Brain pericyte (primary cell): Measurements from ENCODE around the gene GPR155.
"Not testable (repeated sequence)": the region's sequence is repeated elsewhere in the genome, so short reads cannot be mapped to it uniquely, and the experiment has no call there.

ENCODE experiments used
- DNase-seq: peaks from one replicate; pipeline ENCODE4 v3.0.0-alpha.2; 2012; ENCODE audit warnings: low read depth, low spot score

The GPR155 gene

GRCh38 chr2:174492963-174493431 lies 6.2 kb upstream of the GPR155 start:
- no peak for DNase-seq

- no peak for DNase-seq
Measured at GRCh38 chr2:174491947-174492346, 5.1 kb upstream of the GPR155 start.

GRCh38 chr2:174490051-174490450 lies 3.2 kb upstream of the GPR155 start:
- no peak for DNase-seq

GRCh38 chr2:174489520-174489919 lies 2.7 kb upstream of the GPR155 start:
- not testable (repeated sequence) for DNase-seq

GRCh38 chr2:174487820-174488162 lies 962 bp upstream of the GPR155 start:
- DNase-seq, result no peak

GRCh38 chr2:174487108-174487819 lies 435 bp upstream of the GPR155 start:
- DNase-seq, result peak; percentile 92

GRCh38 chr2:174485788-174486562 lies 854 bp downstream of the GPR155 start:
- DNase-seq, result no peak

GRCh38 chr2:174485045-174485444 lies 1.8 kb downstream of the GPR155 start:
- not testable (repeated sequence) for DNase-seq

GRCh38 chr2:174484573-174484972 lies 2.3 kb downstream of the GPR155 start:
- no peak for DNase-seq

- DNase-seq, result no peak
Measured at GRCh38 chr2:174482854-174483253, 4.0 kb downstream of the GPR155 start.

- DNase-seq, result no peak
Measured at GRCh38 chr2:174477759-174478158, 9.1 kb downstream of the GPR155 start.

GRCh38 chr2:174473796-174474195 lies 13.0 kb downstream of the GPR155 start:
- no peak for DNase-seq

- no peak for DNase-seq
Measured at GRCh38 chr2:174465327-174465726, 21.5 kb downstream of the GPR155 start.

GRCh38 chr2:174461221-174461620 lies 25.6 kb downstream of the GPR155 start:
- DNase-seq, result no peak

- DNase-seq, result no peak
Measured at GRCh38 chr2:174454566-174454965, 32.3 kb downstream of the GPR155 start.

GRCh38 chr2:174450021-174450816 lies 36.6 kb downstream of the GPR155 start:
- no peak for DNase-seq

- no peak for DNase-seq
Measured at GRCh38 chr2:174449033-174449432, 37.8 kb downstream of the GPR155 start.

- no peak for DNase-seq
Measured at GRCh38 chr2:174446531-174446930, 40.3 kb downstream of the GPR155 start.

- DNase-seq, result no peak
Measured at GRCh38 chr2:174445248-174445647, 41.6 kb downstream of the GPR155 start.

GRCh38 chr2:174444761-174445160 lies 42.1 kb downstream of the GPR155 start:
- DNase-seq, result no peak

- DNase-seq, result no peak
Measured at GRCh38 chr2:174442546-174443510, 44.0 kb downstream of the GPR155 start.
